T-helper 1 cell (primary cell): ENCODE measurements around the gene ZNF354B.
A peak's percentile ranks its signal among the peaks of the same experiment; 100 is the strongest.

Experiments
- DNase-seq, 5 donors: peaks; one replicate each; pipeline ENCODE4 v3.0.0-alpha.2; 2012 to 2020

Gene ZNF354B

DNA sequence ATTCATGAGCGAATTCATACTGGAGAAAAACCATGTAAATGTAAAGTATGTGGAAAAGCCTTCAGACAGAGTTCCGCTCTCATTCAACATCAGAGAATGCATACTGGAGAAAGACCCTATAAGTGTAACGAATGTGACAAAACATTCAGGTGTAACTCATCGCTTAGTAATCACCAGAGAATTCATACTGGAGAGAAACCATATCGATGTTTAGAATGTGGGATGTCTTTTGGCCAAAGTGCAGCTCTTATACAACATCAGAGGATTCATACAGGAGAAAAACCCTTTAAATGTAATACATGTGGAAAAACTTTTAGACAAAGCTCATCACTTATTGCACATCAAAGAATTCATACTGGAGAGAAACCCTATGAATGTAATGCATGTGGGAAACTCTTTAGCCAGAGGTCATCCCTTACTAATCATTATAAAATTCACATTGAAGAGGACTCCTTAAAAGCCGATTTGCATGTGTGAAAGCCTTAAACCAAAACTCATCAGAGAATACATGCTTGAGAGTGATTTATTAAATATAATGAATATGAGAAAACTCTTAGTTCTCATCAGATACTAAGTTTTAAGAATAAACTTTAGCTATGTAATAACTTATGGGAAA is 24.2 kb downstream of the ZNF354B start:
- DNase-seq, result no peak

DNA sequence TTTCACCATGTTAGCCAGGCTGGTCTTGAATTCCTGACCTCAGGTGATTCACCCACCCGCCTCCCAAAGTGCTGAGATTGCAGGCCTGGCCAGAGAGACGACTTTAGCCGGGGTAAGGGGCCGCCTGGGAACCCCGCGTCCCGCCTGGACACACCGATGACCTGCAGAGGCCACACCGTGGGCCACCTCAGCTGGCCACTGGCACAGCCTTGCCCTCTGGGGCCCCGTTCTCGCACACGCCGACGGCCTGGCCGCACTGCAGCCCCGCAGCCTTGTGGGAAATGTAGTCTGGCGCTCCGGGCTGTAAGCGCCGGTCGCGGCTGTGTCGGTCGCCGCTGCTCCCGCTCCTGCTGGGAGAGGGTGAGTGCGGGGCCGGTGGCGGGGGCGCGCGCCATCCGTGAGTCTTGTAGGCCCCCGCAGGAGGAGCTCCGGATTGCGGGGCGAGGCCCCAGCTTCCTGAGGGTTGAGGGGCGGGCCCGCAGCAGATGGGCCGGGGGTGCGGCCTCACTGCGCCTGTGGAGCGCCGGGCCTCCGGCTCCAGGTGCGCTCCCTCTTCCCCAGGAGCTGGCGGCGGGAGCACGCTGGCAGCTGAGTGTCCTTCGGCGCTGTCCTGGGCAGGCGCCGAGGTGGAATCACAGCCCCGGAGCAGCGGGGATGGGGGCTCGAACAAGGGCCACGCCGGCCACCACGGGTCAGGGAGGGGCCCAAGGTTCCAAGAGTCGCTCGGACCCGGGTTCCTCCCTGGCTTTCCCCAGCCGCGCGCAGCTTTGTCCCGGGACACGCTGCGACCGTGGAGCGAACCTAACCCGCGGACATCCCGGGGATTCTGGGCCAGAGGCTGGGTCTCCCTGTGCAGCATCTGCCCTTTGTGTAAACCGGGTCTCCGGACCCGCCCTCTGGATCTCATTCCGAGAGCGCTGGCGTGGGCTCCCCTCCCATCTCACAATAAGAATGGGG is 36.1 kb downstream of the ZNF354B start, which contains the start of gene ZFP2:
Gene ZFP2 (plus strand): TSS at position 299 of the 957 bp plus-strand sequence. CDS start 35,401 bp downstream, outside the sequence.
- peak in 3 of 5 donors; percentile 3 to 8 (median 5) for DNase-seq

DNA sequence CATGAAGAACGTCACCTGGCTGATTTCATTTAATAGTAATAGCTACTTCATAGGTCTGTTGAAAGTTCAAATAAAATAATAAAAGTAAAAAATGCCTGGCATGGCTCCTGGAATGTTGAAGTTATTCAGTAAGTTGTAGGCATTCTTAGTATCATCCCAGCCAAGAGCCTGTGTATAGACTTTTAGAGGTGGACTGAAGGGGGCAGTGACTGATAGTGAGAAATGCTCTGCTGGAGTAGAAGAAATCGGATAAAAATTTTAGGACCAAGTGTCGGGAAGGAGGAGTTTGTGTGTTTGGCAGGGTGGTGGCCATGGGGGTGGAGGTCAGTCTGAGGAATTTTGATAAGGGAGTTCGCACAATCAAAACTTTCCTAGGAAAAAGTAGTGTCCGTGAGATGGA is 39.5 kb downstream of the ZNF354B start:
- no peak for DNase-seq

DNA sequence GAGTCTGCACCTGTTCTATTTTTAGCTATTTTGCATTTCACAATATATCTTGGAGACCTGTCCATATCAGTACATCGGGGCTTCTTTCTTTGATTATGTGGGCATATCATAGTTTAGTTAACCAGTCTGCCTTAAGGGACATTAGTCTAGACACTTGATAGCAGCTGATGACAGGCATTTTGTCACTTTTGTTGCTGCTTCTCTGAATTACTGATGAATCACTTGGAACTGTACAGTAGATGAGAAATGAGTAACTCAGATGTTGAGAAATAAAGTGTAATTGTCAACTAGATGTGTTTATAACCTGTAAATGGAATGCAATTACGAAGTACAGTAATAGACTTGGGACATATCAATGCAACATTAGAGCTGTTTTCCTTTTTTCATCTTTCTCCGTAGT is 43.1 kb downstream of the ZNF354B start:
- no peak for DNase-seq

DNA sequence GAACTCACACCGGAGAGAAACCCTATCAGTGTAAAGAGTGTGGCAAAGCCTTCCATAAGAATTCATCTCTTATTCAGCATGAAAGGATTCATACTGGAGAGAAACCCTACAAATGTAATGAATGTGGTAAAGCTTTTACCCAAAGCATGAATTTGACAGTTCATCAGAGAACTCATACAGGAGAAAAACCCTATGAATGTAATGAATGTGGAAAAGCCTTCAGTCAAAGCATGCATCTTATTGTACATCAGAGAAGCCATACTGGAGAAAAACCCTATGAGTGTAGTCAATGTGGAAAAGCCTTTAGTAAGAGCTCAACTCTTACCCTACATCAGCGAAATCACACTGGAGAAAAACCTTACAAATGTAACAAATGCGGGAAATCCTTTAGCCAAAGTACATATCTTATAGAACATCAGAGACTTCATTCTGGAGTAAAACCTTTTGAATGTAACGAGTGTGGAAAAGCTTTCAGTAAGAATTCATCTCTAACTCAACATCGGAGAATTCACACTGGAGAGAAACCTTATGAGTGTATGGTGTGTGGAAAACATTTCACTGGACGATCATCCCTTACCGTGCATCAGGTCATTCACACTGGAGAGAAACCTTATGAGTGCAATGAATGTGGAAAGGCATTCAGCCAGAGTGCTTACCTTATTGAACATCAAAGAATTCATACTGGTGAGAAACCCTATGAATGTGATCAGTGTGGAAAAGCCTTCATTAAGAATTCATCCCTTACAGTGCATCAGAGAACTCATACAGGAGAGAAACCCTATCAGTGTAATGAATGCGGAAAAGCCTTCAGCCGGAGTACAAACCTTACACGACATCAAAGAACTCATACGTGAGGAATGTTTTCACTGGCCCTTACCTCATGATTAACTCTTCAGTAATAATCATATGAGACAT is 72.3 kb downstream of the ZNF354B start:
- no peak for DNase-seq
